Glomerular endothelial cell (primary cell): ENCODE data around the gene NPR3. TPM values are rescaled to one million over a fixed set of nuclear protein-coding genes. Genes with fewer than 3 reads are reported as not detected.

ENCODE experiments used
- DNase-seq: peaks from one replicate; pipeline ENCODE4 v3.0.0-alpha.2; 2011; ENCODE audit warnings: low read depth, low spot score; ENCODE audit errors: extremely low read depth
- total RNA-seq: library from RNA; depleted of rRNA; stranded (reverse); fragments of >200 nt; gene quantifications from 2 replicates; pipeline ENCODE4 v1.2.3, GENCODE V29; 2015

NPR3 gene
- total RNA-seq, 1 donor from 2014 or later: 0.70 TPM

DNA sequence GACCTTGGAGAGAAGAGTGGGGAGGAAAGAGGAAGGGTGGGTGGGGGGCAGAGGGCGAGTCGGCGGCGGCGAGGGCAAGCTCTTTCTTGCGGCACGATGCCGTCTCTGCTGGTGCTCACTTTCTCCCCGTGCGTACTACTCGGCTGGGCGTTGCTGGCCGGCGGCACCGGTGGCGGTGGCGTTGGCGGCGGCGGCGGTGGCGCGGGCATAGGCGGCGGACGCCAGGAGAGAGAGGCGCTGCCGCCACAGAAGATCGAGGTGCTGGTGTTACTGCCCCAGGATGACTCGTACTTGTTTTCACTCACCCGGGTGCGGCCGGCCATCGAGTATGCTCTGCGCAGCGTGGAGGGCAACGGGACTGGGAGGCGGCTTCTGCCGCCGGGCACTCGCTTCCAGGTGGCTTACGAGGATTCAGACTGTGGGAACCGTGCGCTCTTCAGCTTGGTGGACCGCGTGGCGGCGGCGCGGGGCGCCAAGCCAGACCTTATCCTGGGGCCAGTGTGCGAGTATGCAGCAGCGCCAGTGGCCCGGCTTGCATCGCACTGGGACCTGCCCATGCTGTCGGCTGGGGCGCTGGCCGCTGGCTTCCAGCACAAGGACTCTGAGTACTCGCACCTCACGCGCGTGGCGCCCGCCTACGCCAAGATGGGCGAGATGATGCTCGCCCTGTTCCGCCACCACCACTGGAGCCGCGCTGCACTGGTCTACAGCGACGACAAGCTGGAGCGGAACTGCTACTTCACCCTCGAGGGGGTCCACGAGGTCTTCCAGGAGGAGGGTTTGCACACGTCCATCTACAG lies 760 bp downstream of the NPR3 start:
- no peak for DNase-seq

DNA sequence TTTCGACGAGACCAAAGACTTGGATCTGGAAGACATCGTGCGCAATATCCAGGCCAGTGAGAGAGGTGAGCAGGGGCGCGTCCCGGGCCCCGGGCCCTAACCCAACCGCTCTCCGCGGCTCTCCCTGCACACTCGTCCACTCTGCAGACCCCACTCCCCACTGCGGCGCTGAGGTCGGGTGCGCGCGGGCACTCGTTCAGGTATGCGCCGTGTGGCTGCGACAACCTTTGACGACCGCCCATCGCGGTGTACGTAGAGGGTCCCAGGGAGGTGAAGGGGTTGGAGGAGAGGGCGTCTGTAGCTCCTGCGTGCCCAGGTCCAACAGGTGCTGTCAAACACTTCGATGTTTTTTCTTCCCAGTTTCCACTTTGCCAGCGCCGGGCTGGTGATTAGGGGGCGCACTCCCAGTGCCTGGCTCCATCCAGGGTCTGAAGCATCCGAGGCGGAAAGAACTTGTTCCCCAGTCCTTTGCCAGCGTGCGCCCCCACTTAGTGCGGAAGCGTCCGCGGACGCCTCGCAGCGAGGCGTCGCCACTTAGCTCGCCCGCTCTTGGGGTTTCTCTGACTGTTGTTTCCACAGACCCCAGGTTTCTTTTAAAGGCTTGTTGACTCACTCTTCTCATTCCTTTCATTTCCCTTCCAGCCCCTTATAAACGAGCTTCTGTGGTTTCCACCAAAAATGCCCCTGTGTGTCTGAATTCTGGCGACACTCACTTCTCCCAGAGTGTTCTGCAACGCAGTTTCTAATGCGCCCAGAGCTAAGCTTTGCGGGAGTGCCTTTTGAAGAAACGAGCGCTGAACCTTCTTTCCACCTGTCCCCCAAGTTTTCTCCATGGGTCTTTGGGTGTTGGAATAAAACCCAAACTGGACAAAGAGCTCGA lies 1.6 kb downstream of the NPR3 start:
- DNase-seq: no peak

- no peak for DNase-seq
Observed at GRCh38 chr5:32713361-32713769, 2.2 kb downstream of the NPR3 start.

GRCh38 chr5:32713770-32714381 lies 2.8 kb downstream of the NPR3 start:
- no peak for DNase-seq

DNA sequence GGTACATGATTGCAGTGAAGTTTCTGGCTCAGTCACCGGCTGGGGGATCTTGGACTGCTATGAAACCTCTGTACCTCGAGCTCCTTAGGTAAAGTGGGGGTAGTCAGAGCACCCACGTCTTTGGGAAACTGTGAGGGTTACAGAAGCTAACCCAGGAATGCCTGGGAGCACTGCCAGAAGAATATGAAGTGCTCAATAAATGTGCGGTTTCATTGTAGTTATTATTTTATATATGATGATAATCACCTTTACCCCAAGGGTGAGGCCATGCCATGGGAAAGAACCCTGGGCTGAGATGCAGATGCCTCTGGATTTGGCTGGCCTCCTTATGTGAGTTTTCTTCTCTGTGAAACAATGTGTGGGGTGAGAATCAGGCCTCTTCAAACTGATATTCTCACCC lies 3.7 kb downstream of the NPR3 start:
- no peak for DNase-seq

GRCh38 chr5:32720300-32720699 lies 9.2 kb downstream of the NPR3 start:
- DNase-seq: no peak

DNA sequence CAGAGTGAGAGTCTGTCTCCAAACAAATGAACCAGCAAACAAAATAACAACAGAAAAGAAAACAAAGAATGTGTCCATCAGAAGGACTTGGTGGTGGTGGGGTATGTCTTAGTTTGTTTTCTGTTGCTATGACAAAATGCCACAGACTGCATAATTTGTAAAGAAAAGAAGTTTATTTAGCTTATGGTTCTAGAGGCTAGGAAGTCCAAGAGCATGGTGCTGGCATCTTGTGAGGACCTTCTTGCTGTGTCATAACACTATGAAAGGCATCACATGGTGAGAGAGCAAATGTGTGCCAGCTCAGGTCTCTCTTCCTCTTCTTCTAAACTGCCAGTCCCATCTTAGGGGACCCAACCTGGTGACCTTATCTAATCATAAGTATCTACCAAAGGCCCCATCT lies 10.5 kb downstream of the NPR3 start:
- DNase-seq: no peak

- DNase-seq: no peak
Observed at GRCh38 chr5:32722957-32723356, 11.8 kb downstream of the NPR3 start.

- no peak for DNase-seq
Observed at GRCh38 chr5:32724526-32724925, 13.4 kb downstream of the NPR3 start.

DNA sequence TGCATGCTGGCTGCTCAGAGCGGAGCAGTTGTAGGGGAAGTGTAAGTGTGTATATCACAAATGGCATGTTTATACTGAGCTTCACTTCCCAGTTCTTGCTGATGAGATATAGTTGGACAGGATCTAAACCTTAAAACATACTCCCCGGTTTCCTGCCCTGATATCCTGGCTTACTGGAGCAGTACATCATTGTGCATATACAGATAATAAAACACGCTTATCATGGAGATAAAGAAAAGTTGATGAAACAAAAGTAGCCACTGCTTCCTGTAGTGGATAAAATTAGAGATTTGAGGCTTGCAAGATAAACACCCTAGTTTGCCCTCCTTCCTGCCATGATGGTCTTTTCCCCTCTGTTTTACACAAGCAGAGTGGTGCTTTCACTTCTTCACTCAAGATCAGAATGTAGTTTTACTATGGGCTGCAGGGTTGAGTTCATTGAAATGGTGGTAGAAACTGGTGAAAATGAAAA lies 15.0 kb downstream of the NPR3 start:
- DNase-seq: no peak

GRCh38 chr5:32729651-32730050 lies 18.5 kb downstream of the NPR3 start:
- DNase-seq: no peak

DNA sequence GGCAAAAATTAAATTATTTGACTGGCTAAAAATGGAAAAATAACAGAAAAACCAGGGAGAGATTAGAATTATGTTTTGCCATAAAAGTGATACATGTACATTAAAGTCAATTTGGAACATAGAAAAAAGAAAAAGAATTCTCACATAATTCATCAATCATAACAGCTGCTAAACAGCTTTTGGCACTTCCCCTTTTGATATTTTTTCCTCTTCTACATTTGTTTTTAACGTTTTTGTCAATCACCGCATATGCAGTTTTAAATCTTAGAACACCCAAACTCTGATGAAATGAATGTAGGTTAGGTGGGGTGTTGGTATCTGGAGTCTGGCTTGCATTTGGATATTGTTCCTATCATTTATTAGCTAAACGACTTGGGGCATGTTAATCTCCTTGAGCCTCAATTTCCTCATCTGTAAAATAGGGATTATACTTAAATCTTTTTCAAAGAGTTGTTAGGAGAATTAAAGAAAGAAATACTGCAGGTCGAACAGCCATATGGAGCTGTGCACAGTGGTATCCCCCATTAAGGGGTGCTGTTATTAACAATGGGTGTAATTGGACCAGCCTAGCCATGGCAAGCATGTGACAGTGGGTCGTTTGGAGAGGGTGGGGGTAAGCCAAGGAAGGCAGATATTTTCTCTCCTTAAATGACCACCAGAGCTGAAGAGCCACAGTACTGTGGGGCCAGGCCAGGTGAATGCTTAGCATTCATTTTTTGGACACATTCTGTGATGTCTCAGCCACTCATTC lies 22.6 kb downstream of the NPR3 start:
- no peak for DNase-seq

- no peak for DNase-seq
Observed at GRCh38 chr5:32734827-32735378, 23.8 kb downstream of the NPR3 start.

DNA sequence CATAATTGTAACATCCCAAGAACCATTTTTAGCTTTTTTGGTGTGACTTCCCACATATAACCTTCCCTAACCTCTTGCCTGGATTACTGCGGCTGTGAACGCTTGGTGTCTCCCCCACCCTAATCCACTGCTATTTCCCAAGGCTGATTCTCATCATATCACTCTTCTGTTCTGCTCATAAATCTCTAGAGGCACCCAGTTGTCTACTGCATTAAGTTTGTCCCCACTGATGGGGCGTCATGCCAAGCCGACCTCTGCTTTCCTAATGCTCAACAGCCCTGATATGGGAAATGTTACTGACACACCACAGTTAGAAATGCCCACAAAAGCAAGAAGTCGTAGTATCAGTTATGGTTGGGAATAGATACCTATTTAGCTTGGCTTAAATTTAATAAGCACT lies 24.4 kb downstream of the NPR3 start:
- DNase-seq: no peak

DNA sequence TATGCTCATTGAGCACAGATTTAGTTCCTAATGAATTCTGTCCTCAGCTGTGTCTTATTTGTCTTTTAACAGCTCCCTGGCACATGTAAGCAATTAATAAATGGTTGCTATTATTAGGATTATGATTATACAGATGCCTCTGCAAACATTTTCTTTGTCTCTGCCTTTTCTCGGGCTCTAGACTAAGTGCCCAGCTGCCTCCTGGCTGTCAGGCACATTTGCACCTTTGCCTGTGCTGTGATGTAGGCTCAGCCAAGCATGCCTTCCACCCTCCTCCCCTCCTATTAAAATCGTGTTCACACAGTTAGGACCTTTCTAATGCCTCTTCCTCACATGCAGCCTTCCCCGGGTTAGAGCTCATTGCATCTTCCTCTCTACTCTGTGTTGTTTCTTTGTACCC lies 25.7 kb downstream of the NPR3 start:
- DNase-seq: no peak

- no peak for DNase-seq
Observed at GRCh38 chr5:32740651-32741050, 29.5 kb downstream of the NPR3 start.

DNA sequence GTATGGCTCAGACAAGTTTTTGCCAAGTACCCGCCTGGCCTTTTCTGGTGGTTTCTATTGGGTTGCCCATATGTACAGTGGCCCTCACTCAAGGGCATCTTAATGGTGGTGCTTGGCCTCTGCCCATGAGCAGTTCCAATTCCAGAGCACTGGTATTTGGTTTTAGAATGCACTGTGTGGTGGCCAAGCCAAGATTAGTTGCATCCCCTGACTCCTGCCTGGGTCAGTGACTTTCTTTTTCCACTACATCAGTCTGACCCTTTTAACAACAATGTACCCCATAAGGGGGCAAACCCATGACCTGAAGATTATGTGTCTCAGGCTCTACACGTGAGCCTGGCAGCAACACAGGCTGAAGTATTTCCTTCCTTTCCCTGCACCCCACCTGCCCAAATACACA lies 34.2 kb downstream of the NPR3 start:
- no peak for DNase-seq

- DNase-seq: no peak
Observed at GRCh38 chr5:32752411-32752810, 41.3 kb downstream of the NPR3 start.

- no peak for DNase-seq
Observed at GRCh38 chr5:32753051-32753450, 41.9 kb downstream of the NPR3 start.

GRCh38 chr5:32753765-32754164 lies 42.6 kb downstream of the NPR3 start:
- no peak for DNase-seq
